Natural killer cell (primary cell): ENCODE data around the gene ACOT6. TPM values are rescaled to one million over a fixed set of nuclear protein-coding genes. Genes with fewer than 3 reads are reported as not detected.
"Not testable (repeated sequence)": the region's sequence is repeated elsewhere in the genome, so short reads cannot be mapped to it uniquely, and the experiment has no call there.

Experiments used
- ATAC-seq, 3 donors: fragments of 150-1000 bp in 2 of 3; fragments of 200-7000 bp in 1 of 3; cut with Tn5 transposase; 1 replicate in 1 of 3; 2 replicates in 2 of 3; pipeline ENCODE4 v1.10.0; 2021; ENCODE audit warnings: mild to moderate bottlenecking in 2 of 3, moderate library complexity in 2 of 3
- DNase-seq, 2 donors: peaks; one replicate each; pipeline versions ENCODE4 v3.0.0 to v3.0.0-alpha.2; 2013 to 2021; ENCODE audit warnings: mixed read lengths in 1 of 2
- H3K27ac ChIP-seq: one replicate; pipeline ENCODE4 v1.5.1; 2013; ENCODE audit warnings: mild to moderate bottlenecking, low read length
- H3K27me3 ChIP-seq: one replicate; pipeline ENCODE4 v1.6.1; 2013; ENCODE audit warnings: low read length; ENCODE audit not compliant: control insufficient read depth, insufficient read depth
- H3K36me3 ChIP-seq: one replicate; pipeline ENCODE4 v1.6.1; 2013; ENCODE audit warnings: low read length; ENCODE audit not compliant: control insufficient read depth, insufficient read depth
- H3K4me1 ChIP-seq: one replicate; pipeline ENCODE4 v1.6.1; 2013; ENCODE audit warnings: low read length; ENCODE audit not compliant: control insufficient read depth, insufficient read depth
- H3K4me3 ChIP-seq: one replicate; pipeline ENCODE4 v1.5.1; 2013; ENCODE audit warnings: low read length
- H3K9me3 ChIP-seq: one replicate; pipeline ENCODE4 v1.6.1; 2013; ENCODE audit warnings: low read length; ENCODE audit not compliant: control insufficient read depth, insufficient read depth
- H3K27ac Mint-ChIP-seq, 2 donors: one replicate each; pipeline ENCODE4 v1.8.0; 2022; ENCODE audit warnings: mild to moderate bottlenecking in 2 of 2, mixed read lengths in 2 of 2, moderate library complexity in 1 of 2
- H3K27me3 Mint-ChIP-seq, 2 donors: one replicate each; pipeline ENCODE4 v1.8.0; 2022; ENCODE audit warnings: low read depth in 2 of 2, mixed read lengths in 2 of 2
- H3K36me3 Mint-ChIP-seq: one replicate; pipeline ENCODE4 v1.8.0; 2022; ENCODE audit warnings: mixed read lengths
- H3K4me1 Mint-ChIP-seq, 2 donors: one replicate each; pipeline ENCODE4 v1.8.0; 2022; ENCODE audit warnings: mixed read lengths in 2 of 2
- H3K4me3 Mint-ChIP-seq: one replicate; pipeline ENCODE4 v1.8.0; 2022; ENCODE audit warnings: mild to moderate bottlenecking, moderate library complexity, mixed read lengths
- H3K9me3 Mint-ChIP-seq, 2 donors: one replicate each; pipeline ENCODE4 v1.8.0; 2022; ENCODE audit warnings: mixed read lengths in 2 of 2
- CTCF ChIP-seq: fragments of 200-600 bp; IDR thresholded peaks from one replicate; pipeline ENCODE4 v1.8.0; 2022; ENCODE audit warnings: antibody characterized with exemption
- WGBS: methylation state at CpG from one replicate; pipeline ENCODE4 v1.1.7; 2013; ENCODE audit warnings: missing lambda C conversion rate; ENCODE audit not compliant: insufficient coverage; 5-methylcytosine and 5-hydroxymethylcytosine counted together
- intact Hi-C: fragments of 100-400 bp; cut with micrococcal nuclease; formaldehyde crosslinking; loops from one replicate; pipeline ENCODE4 v1.14.2; 2022
- total RNA-seq, 4 donors: library from RNA; stranded (reverse); fragments of 120-200 nt in 1 of 4; gene quantifications; one replicate each; pipeline versions ENCODE4 v1.2.3 to v1.2.4, GENCODE V29; 2013 to 2022

Gene ACOT6
- not detected for total RNA-seq
- not detected for total RNA-seq (2013)

- H3K27ac ChIP-seq: peak within 1 kb of the TSS; percentile 83
- no peaks in the 10 kb centered on the region for H3K27me3 Mint-ChIP-seq
- H3K27ac Mint-ChIP-seq: peak within 1 kb of the TSS; percentile 80 to 83
- no peaks in the 10 kb centered on the region for H3K36me3 Mint-ChIP-seq
- H3K4me1 ChIP-seq: peaks cover 10% of the 10 kb centered on the region
- no peaks in the 10 kb centered on the region for H3K9me3 Mint-ChIP-seq
- WGBS: under 1% methylated on average over 84 of the region's 84 CpGs
- ATAC-seq: peak; percentile 92 to 93 (median 92)
- no peaks in the 10 kb centered on the region for H3K27me3 ChIP-seq
- no peak for TF ChIP-seq CTCF
- H3K36me3 ChIP-seq: no peaks in the 10 kb centered on the region
- no peaks in the 10 kb centered on the region for H3K9me3 ChIP-seq
- intact Hi-C loops: no loop called here
- DNase-seq: peak; percentile 68 to 86
- peak within 1 kb of the TSS; percentile 58 for H3K4me3 ChIP-seq
- H3K4me1 Mint-ChIP-seq: peaks cover 6 to 7% of the 10 kb centered on the region in 2 donors
- peak within 1 kb of the TSS; percentile 91 for H3K4me3 Mint-ChIP-seq
Measured at GRCh38 chr14:73612339-73613045, at the start of gene ACOT6. ACOT6 (plus strand) TSS chr14:73612517; CDS start chr14:73612572, 55 bp downstream.

- H3K4me3 Mint-ChIP-seq, H3K9me3 ChIP-seq, H3K9me3 Mint-ChIP-seq, H3K27ac Mint-ChIP-seq, H3K27me3 ChIP-seq, H3K4me3 ChIP-seq, H3K27me3 Mint-ChIP-seq, intact Hi-C loops, ATAC-seq, H3K36me3 Mint-ChIP-seq, DNase-seq, H3K27ac ChIP-seq, H3K36me3 ChIP-seq: not testable (repeated sequence)
- peaks cover 16% of the 10 kb centered on the region for H3K4me1 ChIP-seq
- 93% methylated on average over 6 of the region's 6 CpGs for WGBS
- peaks cover 13 to 22% of the 10 kb centered on the region in 2 donors for H3K4me1 Mint-ChIP-seq
Measured at GRCh38 chr14:73562696-73563095, 49.6 kb upstream of the ACOT6 start.

- H3K36me3 Mint-ChIP-seq, H3K4me3 Mint-ChIP-seq, H3K27me3 Mint-ChIP-seq, ATAC-seq, intact Hi-C loops, H3K9me3 Mint-ChIP-seq, H3K27me3 ChIP-seq, H3K9me3 ChIP-seq, H3K36me3 ChIP-seq, H3K27ac ChIP-seq, DNase-seq, H3K4me3 ChIP-seq, H3K27ac Mint-ChIP-seq: not testable (repeated sequence)
- H3K4me1 ChIP-seq: peaks cover 45% of the 10 kb centered on the region
- WGBS: 96% methylated on average over 18 of the region's 18 CpGs
- H3K4me1 Mint-ChIP-seq: peaks cover 29 to 46% of the 10 kb centered on the region in 2 donors
Measured at GRCh38 chr14:73566431-73566830, 45.9 kb upstream of the ACOT6 start.

- H3K36me3 ChIP-seq, intact Hi-C loops, H3K36me3 Mint-ChIP-seq, H3K27me3 Mint-ChIP-seq, DNase-seq, H3K9me3 ChIP-seq, H3K27ac ChIP-seq, H3K9me3 Mint-ChIP-seq, H3K27me3 ChIP-seq, ATAC-seq, H3K4me3 ChIP-seq: not testable (repeated sequence)
- Mint-ChIP-seq H3K27ac (peak overlapping the region; percentile 92 to 94), H3K4me1 (peaks cover 29 to 46% of the 10 kb centered on the region in 2 donors), H3K4me3 (peak overlapping the region; percentile 28)
- H3K4me1 ChIP-seq: peaks cover 45% of the 10 kb centered on the region
- WGBS: over 99% methylated on average over 6 of the region's 6 CpGs
Measured at GRCh38 chr14:73566935-73567334, 45.4 kb upstream of the ACOT6 start.

- H3K36me3 Mint-ChIP-seq: no peaks in the 10 kb centered on the region
- Histone ChIP-seq H3K9me3 (no peaks in the 10 kb centered on the region), H3K27me3 (no peaks in the 10 kb centered on the region), H3K4me3 (no peak overlapping the region), H3K36me3 (no peaks in the 10 kb centered on the region), H3K27ac (no peak overlapping the region), H3K4me1 (peaks cover 45% of the 10 kb centered on the region)
- DNase-seq (no peak), ATAC-seq (no peak)
- peaks cover 29 to 46% of the 10 kb centered on the region in 2 donors for H3K4me1 Mint-ChIP-seq
- H3K4me3 Mint-ChIP-seq: no peak overlapping the region
- H3K27me3 Mint-ChIP-seq: no peaks in the 10 kb centered on the region
- no peak for TF ChIP-seq CTCF
- WGBS: 97% methylated on average over 7 of the region's 7 CpGs
- H3K27ac Mint-ChIP-seq: peak overlapping the region; percentile 92 to 94
- intact Hi-C loops: no loop called here
- H3K9me3 Mint-ChIP-seq: no peaks in the 10 kb centered on the region
Measured at GRCh38 chr14:73567358-73567757, 45.0 kb upstream of the ACOT6 start.
